Esophagus muscularis mucosa (tissue), 4 donors: Measurements from ENCODE around the gene QKI.

ENCODE experiments used
- CTCF ChIP-seq, 3 experiments: fragments of 200-600 bp in 2 of 3; fragments of 450-650 bp in 1 of 3; sonication (generic) in 2 of 3; IDR thresholded peaks; one replicate each; pipeline ENCODE4 v1.5.1; 2017 to 2019; ENCODE audit warnings: antibody characterized with exemption in 3 of 3, mild to moderate bottlenecking in 2 of 3, moderate library complexity in 1 of 3
- EP300 ChIP-seq: sonication (generic); formaldehyde crosslinking; IDR thresholded peaks from one replicate; pipeline ENCODE4 v1.6.1; 2017; ENCODE audit warnings: antibody characterized with exemption
- POLR2A ChIP-seq: fragments of 450-650 bp; IDR thresholded peaks from one replicate; pipeline ENCODE4 v1.6.1; 2017; ENCODE audit warnings: antibody characterized with exemption, moderate library complexity, mild to moderate bottlenecking, low read depth
- POLR2AphosphoS5 ChIP-seq, 2 donors: sonication (generic); formaldehyde crosslinking; IDR thresholded peaks; one replicate each; pipeline ENCODE4 v1.6.1; 2017; ENCODE audit warnings: antibody characterized with exemption in 2 of 2

- TF ChIP-seq CTCF (IDR thresholded peaks at IDR 0.05) = no peak
- TF ChIP-seq POLR2AphosphoS5 (IDR thresholded peaks at IDR 0.05) = no peak
- TF ChIP-seq POLR2A = no peak
- TF ChIP-seq EP300 = no peak
Measured at GRCh38 chr6:163463795-163464194, 49.3 kb downstream of the QKI start.
